DND-41 (cell line): ENCODE results near the gene BBS12.

Experiments
- ATAC-seq: fragments of 200-7000 bp; cut with Tn5 transposase; 3 replicates; pipeline ENCODE4 v1.9.1; 2021; ENCODE audit warnings: low read depth; ENCODE audit not compliant: insufficient read depth
- DNase-seq: peaks from one replicate; pipeline ENCODE4 v3.0.0-alpha.2; 2020
- H2AFZ ChIP-seq: 2 replicates; pipeline ENCODE4 v1.6.0; 2012; ENCODE audit warnings: low read depth, low read length
- H3K27ac ChIP-seq: 2 replicates; pipeline ENCODE4 v1.5.1; 2012; ENCODE audit warnings: low read length, inconsistent platforms
- H3K27me3 ChIP-seq: fragments of 200-600 bp; sonication (generic); 2 replicates; pipeline ENCODE4 v1.6.0; 2012; ENCODE audit warnings: low read length, mild to moderate bottlenecking, inconsistent platforms; ENCODE audit not compliant: insufficient read depth, poor library complexity
- H3K36me3 ChIP-seq: 2 replicates; pipeline ENCODE4 v1.5.1; 2012; ENCODE audit warnings: low read length, inconsistent platforms; ENCODE audit not compliant: insufficient read depth
- H3K4me1 ChIP-seq: 2 replicates; pipeline ENCODE4 v1.5.1; 2012; ENCODE audit warnings: mild to moderate bottlenecking, low read length; ENCODE audit not compliant: insufficient read depth
- H3K4me2 ChIP-seq: 2 replicates; pipeline ENCODE4 v1.6.0; 2012; ENCODE audit warnings: mild to moderate bottlenecking, moderate library complexity, low read length, inconsistent platforms; ENCODE audit not compliant: insufficient read depth
- H3K4me3 ChIP-seq, 2 experiments: fragments of 200-600 bp in 1 of 2; shearing (Covaris generic) in 1 of 2; 2 replicates each; pipeline ENCODE4 v1.5.1; 2012 to 2016; ENCODE audit warnings: inconsistent platforms in 2 of 2, low read length in 2 of 2, mild to moderate bottlenecking in 2 of 2, low read depth in 1 of 2, moderate library complexity in 1 of 2
- H3K79me2 ChIP-seq: 2 replicates; pipeline ENCODE4 v1.6.0; 2012; ENCODE audit warnings: low read length, inconsistent platforms; ENCODE audit not compliant: insufficient read depth
- H3K9ac ChIP-seq: 2 replicates; pipeline ENCODE4 v1.6.0; 2012; ENCODE audit warnings: low read depth, mild to moderate bottlenecking, inconsistent platforms, low read length, moderate library complexity
- H3K9me3 ChIP-seq: 2 replicates; pipeline ENCODE4 v1.5.1; 2012; ENCODE audit warnings: low read length, moderate library complexity, mild to moderate bottlenecking, inconsistent platforms; ENCODE audit not compliant: insufficient read depth, severe bottlenecking
- H4K20me1 ChIP-seq: 2 replicates; pipeline ENCODE4 v1.6.0; 2012; ENCODE audit warnings: low read length; ENCODE audit not compliant: insufficient read depth
- CTCF ChIP-seq: IDR thresholded peaks from 2 replicates; pipeline ENCODE4 v1.5.1; 2012; ENCODE audit warnings: borderline replicate concordance, low read length, moderate library complexity, mild to moderate bottlenecking; ENCODE audit not compliant: poor library complexity, severe bottlenecking; ENCODE audit errors: extremely low read depth
- EZH2 ChIP-seq: IDR thresholded peaks from 3 replicates; pipeline ENCODE4 v1.6.1; 2012; ENCODE audit warnings: borderline replicate concordance, low read depth, mild to moderate bottlenecking, moderate library complexity, low read length, inconsistent platforms; ENCODE audit not compliant: severe bottlenecking

Gene BBS12

GRCh38 chr4:122764071-122764820, 31.7 kb downstream of the BBS12 start:
- TF ChIP-seq CTCF (no peak), EZH2 (no peak)
- ATAC-seq (no peak), DNase-seq (no peak)
- Histone ChIP-seq H3K4me1 (no peaks in the 10 kb centered on the region), H3K27me3 (peaks cover 8% of the 10 kb centered on the region), H3K27ac (no peak overlapping the region), H3K9ac (no peak overlapping the region), H3K79me2 (no peaks in the 10 kb centered on the region), H4K20me1 (no peaks in the 10 kb centered on the region), H3K4me2 (no peak overlapping the region), H3K36me3 (no peaks in the 10 kb centered on the region), H3K9me3 (no peaks in the 10 kb centered on the region), H2AFZ (no peak overlapping the region), H3K4me3 (no peak overlapping the region)

- H3K4me3 ChIP-seq, result no peak overlapping the region
- H3K27ac ChIP-seq, result no peak overlapping the region
- peaks cover 8% of the 10 kb centered on the region for H3K27me3 ChIP-seq
- no peak overlapping the region for H3K9ac ChIP-seq
- no peak overlapping the region for H3K4me2 ChIP-seq
- H3K4me1 ChIP-seq, result no peaks in the 10 kb centered on the region
- H2AFZ ChIP-seq, result no peak overlapping the region
- no peak for TF ChIP-seq CTCF
- no peak for TF ChIP-seq EZH2
- H4K20me1 ChIP-seq, result no peaks in the 10 kb centered on the region
- no peaks in the 10 kb centered on the region for H3K36me3 ChIP-seq
- ATAC-seq, result no peak
- no peaks in the 10 kb centered on the region for H3K79me2 ChIP-seq
- DNase-seq, result no peak
- H3K9me3 ChIP-seq, result no peaks in the 10 kb centered on the region
Observed at GRCh38 chr4:122764821-122765215, 32.3 kb downstream of the BBS12 start.

GRCh38 chr4:122765692-122766352, 33.3 kb downstream of the BBS12 start:
- H3K27me3 ChIP-seq, result peaks cover 8% of the 10 kb centered on the region
- H3K4me1 ChIP-seq, result no peaks in the 10 kb centered on the region
- no peaks in the 10 kb centered on the region for H3K9me3 ChIP-seq
- ATAC-seq (no peak), DNase-seq (no peak)
- TF ChIP-seq EZH2, result no peak
- TF ChIP-seq CTCF, result no peak
- H2AFZ ChIP-seq, result no peak overlapping the region
- no peak overlapping the region for H3K4me2 ChIP-seq
- H3K4me3 ChIP-seq, result no peak overlapping the region
- H4K20me1 ChIP-seq, result no peaks in the 10 kb centered on the region
- no peak overlapping the region for H3K9ac ChIP-seq
- H3K79me2 ChIP-seq, result no peaks in the 10 kb centered on the region
- H3K36me3 ChIP-seq, result no peaks in the 10 kb centered on the region
- no peak overlapping the region for H3K27ac ChIP-seq
